OCI-LY7 (cell line): ENCODE results near the gene LRRC4C. TPM values are rescaled to one million over a fixed set of nuclear protein-coding genes. Genes with fewer than 3 reads are reported as not detected.

Experiments
- BruUV-seq: library from RNA; stranded (reverse); fragments of 400-500 nt; replicated peaks from 2 replicates; lab custom pipeline; 2021; lab: Mats Ljungman, UMichigan
- CTCF ChIA-PET: fragments of 300-600 bp; sonication (Branson Sonifier 250); formaldehyde crosslinking; loops from one replicate; lab custom pipeline; 2022; ENCODE audit warnings: antibody characterized with exemption; ENCODE audit not compliant: unreplicated experiment; lab: Charles Lee
- POLR2A ChIA-PET: fragments of 300-600 bp; sonication (Branson Sonifier 250); formaldehyde crosslinking; loops from one replicate; lab custom pipeline; 2022; ENCODE audit warnings: antibody characterized with exemption; lab: Charles Lee
- DNase-seq: peaks from one replicate; pipeline ENCODE4 v3.0.0-alpha.2; 2015; ENCODE audit warnings: low spot score
- H2AFZ ChIP-seq: fragments of 200-600 bp; sonication (generic), shearing (Covaris generic); 2 replicates; pipeline ENCODE4 v1.6.1; 2014; ENCODE audit warnings: mild to moderate bottlenecking, antibody characterized with exemption, low read length, moderate library complexity
- H3K27ac ChIP-seq: fragments of 200-600 bp; sonication (generic); 2 replicates; pipeline ENCODE4 v1.5.1; 2014; ENCODE audit warnings: mixed run types, low read depth, mild to moderate bottlenecking, moderate library complexity, low read length, inconsistent platforms; ENCODE audit not compliant: poor library complexity, severe bottlenecking
- H3K36me3 ChIP-seq: fragments of 200-600 bp; sonication (generic); 2 replicates; pipeline ENCODE4 v1.6.1; 2014; ENCODE audit warnings: mild to moderate bottlenecking, antibody characterized with exemption, low read length, moderate library complexity, mixed read lengths; ENCODE audit not compliant: insufficient read depth
- H3K4me1 ChIP-seq: fragments of 200-600 bp; sonication (generic); 2 replicates; pipeline ENCODE4 v1.5.1; 2014; ENCODE audit warnings: mild to moderate bottlenecking, low read length; ENCODE audit not compliant: insufficient read depth, poor library complexity, severe bottlenecking
- H3K4me2 ChIP-seq: fragments of 200-600 bp; sonication (generic); 2 replicates; pipeline ENCODE4 v1.6.1; 2014; ENCODE audit warnings: mild to moderate bottlenecking, low read length
- H3K4me3 ChIP-seq: fragments of 200-600 bp; sonication (generic); 2 replicates; pipeline ENCODE4 v1.5.1; 2014; ENCODE audit warnings: mild to moderate bottlenecking, low read depth, low read length; ENCODE audit not compliant: poor library complexity, severe bottlenecking
- H3K79me2 ChIP-seq: fragments of 200-600 bp; sonication (generic); 2 replicates; pipeline ENCODE4 v1.6.1; 2016; ENCODE audit warnings: low read depth, mild to moderate bottlenecking, low read length, moderate library complexity, mixed read lengths; ENCODE audit not compliant: insufficient read depth
- H3K9me2 ChIP-seq: fragments of 200-600 bp; sonication (generic); 2 replicates; pipeline ENCODE4 v1.6.1; 2016; ENCODE audit warnings: mild to moderate bottlenecking, low read length, mixed read lengths; ENCODE audit not compliant: insufficient read depth
- H3K9me3 ChIP-seq: fragments of 200-600 bp; sonication (generic); 2 replicates; pipeline ENCODE4 v1.6.1; 2014; ENCODE audit warnings: mild to moderate bottlenecking, mixed run types, low read length, mixed read lengths
- H4K20me1 ChIP-seq: fragments of 200-600 bp; sonication (generic); 2 replicates; pipeline ENCODE4 v1.6.1; 2014; ENCODE audit warnings: mild to moderate bottlenecking, antibody characterized with exemption, low read length, moderate library complexity, mixed read lengths; ENCODE audit not compliant: insufficient read depth
- EZH2phosphoT487 ChIP-seq: fragments of 200-600 bp; sonication (generic); IDR thresholded peaks from 2 replicates; pipeline ENCODE4 v1.6.1; 2018; ENCODE audit warnings: low read depth, borderline replicate concordance, mild to moderate bottlenecking, mixed run types, antibody characterized with exemption, low read length, moderate library complexity, mixed read lengths
- intact Hi-C: fragments of 100-400 bp; cut with micrococcal nuclease; formaldehyde crosslinking; loops from one replicate; pipeline ENCODE4 v1.10.0; 2022; ENCODE audit not compliant: unreplicated experiment
- total RNA-seq, 2 experiments: library from RNA; depleted of rRNA in 1 of 2; stranded (reverse); fragments of >200 nt in 1 of 2; shearing (Covaris generic) in 1 of 2; gene quantifications; 2 replicates each; pipeline ENCODE4 v1.2.3, GENCODE V29; 2014 to 2022
- TF ChIP-seq, protein P1 (sequence below): fragments of 200-600 bp; sonication (generic); conservative IDR thresholded peaks from 2 replicates; pipeline ENCODE4 v1.5.1; 2014; ENCODE audit warnings: mild to moderate bottlenecking, antibody characterized with exemption, low read length, moderate library complexity, mixed read lengths

LRRC4C gene
- total RNA-seq, 2 experiments from 2014 or later, result not detected

DNA sequence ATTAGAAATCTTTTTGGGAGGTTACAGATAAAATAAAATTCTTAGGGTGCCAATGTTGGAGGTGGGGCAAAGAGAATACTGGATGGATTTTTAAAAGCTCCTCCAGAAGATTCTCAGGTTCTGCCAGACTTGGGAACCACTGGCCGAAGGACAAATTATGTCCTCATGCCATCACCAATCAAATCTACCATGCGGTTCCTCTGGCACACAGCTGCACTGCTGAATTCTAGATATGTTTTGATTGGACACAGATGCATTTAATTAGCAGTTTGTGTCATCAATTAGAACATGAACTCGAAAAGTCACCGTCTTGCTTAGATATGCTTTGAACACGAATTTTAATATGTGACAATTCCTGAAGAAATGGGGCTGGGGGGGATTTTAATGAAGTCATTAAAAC lies 1269.2 kb downstream of the LRRC4C start:
- DNase-seq, result no peak
- Histone ChIP-seq H3K4me2 (no peak overlapping the region), H3K79me2 (no peaks in the 10 kb centered on the region), H4K20me1 (no peaks in the 10 kb centered on the region), H3K27ac (no peak overlapping the region), H3K4me1 (no peaks in the 10 kb centered on the region), H2AFZ (no peak overlapping the region), H3K9me3 (no peaks in the 10 kb centered on the region), H3K9me2 (no peaks in the 10 kb centered on the region), H3K36me3 (no peaks in the 10 kb centered on the region), H3K4me3 (no peak overlapping the region)
- BruUV-seq, result no TSS peak
- ChIA-PET POLR2A (no interaction called here), CTCF (no interaction called here)
- intact Hi-C loops, result no loop called here
- no peak for TF ChIP-seq EZH2phosphoT487
- TF ChIP-seq, protein P1, sequence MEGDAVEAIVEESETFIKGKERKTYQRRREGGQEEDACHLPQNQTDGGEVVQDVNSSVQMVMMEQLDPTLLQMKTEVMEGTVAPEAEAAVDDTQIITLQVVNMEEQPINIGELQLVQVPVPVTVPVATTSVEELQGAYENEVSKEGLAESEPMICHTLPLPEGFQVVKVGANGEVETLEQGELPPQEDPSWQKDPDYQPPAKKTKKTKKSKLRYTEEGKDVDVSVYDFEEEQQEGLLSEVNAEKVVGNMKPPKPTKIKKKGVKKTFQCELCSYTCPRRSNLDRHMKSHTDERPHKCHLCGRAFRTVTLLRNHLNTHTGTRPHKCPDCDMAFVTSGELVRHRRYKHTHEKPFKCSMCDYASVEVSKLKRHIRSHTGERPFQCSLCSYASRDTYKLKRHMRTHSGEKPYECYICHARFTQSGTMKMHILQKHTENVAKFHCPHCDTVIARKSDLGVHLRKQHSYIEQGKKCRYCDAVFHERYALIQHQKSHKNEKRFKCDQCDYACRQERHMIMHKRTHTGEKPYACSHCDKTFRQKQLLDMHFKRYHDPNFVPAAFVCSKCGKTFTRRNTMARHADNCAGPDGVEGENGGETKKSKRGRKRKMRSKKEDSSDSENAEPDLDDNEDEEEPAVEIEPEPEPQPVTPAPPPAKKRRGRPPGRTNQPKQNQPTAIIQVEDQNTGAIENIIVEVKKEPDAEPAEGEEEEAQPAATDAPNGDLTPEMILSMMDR, result no peak

DNA sequence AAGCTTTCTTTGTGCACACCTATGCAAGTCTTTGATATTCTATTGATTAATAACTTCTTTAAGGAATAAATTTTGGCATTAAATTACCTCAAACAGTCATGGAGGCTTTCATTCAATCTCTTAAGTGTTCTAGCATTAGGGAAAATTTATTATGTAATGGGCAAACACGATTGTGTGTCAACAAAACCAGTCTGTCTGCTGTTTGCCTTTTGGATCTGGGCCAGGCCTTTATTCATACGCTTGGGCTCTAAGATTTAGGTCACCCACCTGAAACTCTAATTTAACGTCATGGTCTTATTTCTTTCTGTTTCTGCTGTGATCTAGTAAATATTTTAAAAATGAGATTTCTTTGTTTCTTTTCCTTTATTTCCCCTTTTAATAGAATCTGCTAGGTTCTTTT lies 1270.6 kb downstream of the LRRC4C start:
- Histone ChIP-seq H2AFZ (no peak overlapping the region), H3K4me2 (no peak overlapping the region), H3K4me1 (no peaks in the 10 kb centered on the region), H3K4me3 (no peak overlapping the region), H4K20me1 (no peaks in the 10 kb centered on the region), H3K27ac (no peak overlapping the region), H3K79me2 (no peaks in the 10 kb centered on the region), H3K36me3 (no peaks in the 10 kb centered on the region), H3K9me3 (no peaks in the 10 kb centered on the region), H3K9me2 (no peaks in the 10 kb centered on the region)
- intact Hi-C loops, result no loop called here
- no TSS peak for BruUV-seq
- no peak for DNase-seq
- CTCF ChIA-PET, result no interaction called here
- TF ChIP-seq, protein P1, result no peak
- no peak for TF ChIP-seq EZH2phosphoT487
- POLR2A ChIA-PET, result no interaction called here

GRCh38 chr11:40187295-40187694 lies 1272.2 kb downstream of the LRRC4C start:
- no peaks in the 10 kb centered on the region for H3K4me1 ChIP-seq
- DNase-seq, result no peak
- H4K20me1 ChIP-seq, result no peaks in the 10 kb centered on the region
- CTCF ChIA-PET, result no interaction called here
- no peaks in the 10 kb centered on the region for H3K9me2 ChIP-seq
- intact Hi-C loops, result no loop called here
- POLR2A ChIA-PET, result interaction anchor here (0.7 kb wide), 1 partner anchor 9 kb away, joined by 3 read pairs; no protein-coding TSS in a partner anchor
- H3K4me3 ChIP-seq, result no peak overlapping the region
- no peaks in the 10 kb centered on the region for H3K9me3 ChIP-seq
- no TSS peak for BruUV-seq
- no peak overlapping the region for H2AFZ ChIP-seq
- H3K27ac ChIP-seq, result no peak overlapping the region
- H3K79me2 ChIP-seq, result no peaks in the 10 kb centered on the region
- H3K4me2 ChIP-seq, result no peak overlapping the region
- H3K36me3 ChIP-seq, result no peaks in the 10 kb centered on the region
- TF ChIP-seq, protein P1, result no peak
- TF ChIP-seq EZH2phosphoT487, result no peak
